Stimulated activated CD8-positive, alpha-beta memory T cell treated with anti-CD3 and anti-CD28 coated beads, Interleukin-4, amount 100 ng/mL, for 4 hours (primary cell): ENCODE results near the gene FAM204A.

Experiments used
- DNase-seq, 2 donors: peaks; one replicate each; pipeline ENCODE4 v3.0.0-alpha.2; 2020; ENCODE audit warnings: low read depth in 2 of 2, low spot score in 1 of 2

The FAM204A gene

DNA sequence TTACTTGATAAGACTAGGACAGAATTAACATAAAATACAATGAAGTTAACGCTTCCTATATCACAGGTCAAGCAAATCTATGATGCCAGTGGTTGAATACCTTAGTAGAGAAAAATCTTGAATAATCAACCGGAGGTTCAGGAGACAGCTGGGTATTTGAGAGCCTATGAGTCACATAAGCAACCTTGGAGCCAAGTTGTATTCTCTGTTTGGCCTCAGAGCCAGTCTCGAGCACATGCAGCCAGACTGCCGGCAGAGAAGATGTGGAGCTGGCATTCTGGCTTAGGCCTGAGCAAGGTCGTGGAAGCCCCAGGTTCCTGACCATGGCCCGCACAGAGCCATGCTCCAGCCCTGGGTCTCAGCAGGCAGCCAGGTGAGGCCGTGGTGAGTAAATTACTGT is 90.3 kb downstream of the FAM204A start:
- DNase-seq, result no peak

DNA sequence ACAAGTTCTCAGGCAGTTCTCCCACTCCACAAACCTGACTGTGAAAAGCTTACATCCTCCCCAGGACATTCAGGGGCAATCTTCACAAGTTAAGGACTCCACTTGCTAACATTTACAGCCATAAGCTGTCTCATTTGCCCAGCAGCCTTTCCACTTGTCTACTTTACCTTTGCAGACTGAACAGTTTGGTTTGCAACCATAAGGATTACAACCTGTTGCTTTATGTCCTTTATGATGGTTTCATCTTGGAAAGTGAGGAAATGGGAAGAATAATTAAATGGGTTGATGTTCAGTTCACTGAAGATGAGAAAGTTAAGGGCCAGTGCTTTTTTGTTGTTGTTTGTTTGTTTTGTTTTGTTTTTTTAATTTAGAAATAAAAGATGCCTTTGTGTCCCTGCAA is 92.4 kb downstream of the FAM204A start:
- no peak for DNase-seq
